Sciatic nerve (tissue), 2 donors: Measurements from ENCODE around the gene KCNMA1. TPM values are rescaled to one million over a fixed set of nuclear protein-coding genes. Genes with fewer than 3 reads are reported as not detected.

Experiments used
- ATAC-seq: fragments of 200-7000 bp; cut with Tn5 transposase; one replicate; pipeline ENCODE4 v1.9.1; 2020; ENCODE audit warnings: mild to moderate bottlenecking, moderate library complexity
- DNase-seq: peaks from one replicate; pipeline ENCODE4 v3.0.0-alpha.2; 2020; ENCODE audit warnings: low spot score
- intact Hi-C: fragments of 100-400 bp; cut with DNase I; formaldehyde crosslinking; loops from one replicate; pipeline ENCODE4 v1.14.2; 2022
- total RNA-seq: library from RNA; stranded (reverse); fragmentation: NEBNext Ultra II Directional; extraction: Animal tissue kit (Norgen Biotek cat#: 25700); gene quantifications from one replicate; pipeline ENCODE4 v1.2.1, GENCODE V29; 2021
- donor health status: DM: no; HTN: no; CAD: no.
- donor health status: DM: no; HTN: no; CAD: no.

The KCNMA1 gene
- total RNA-seq, 1 donor from 2014 or later = 10.7 TPM

DNA sequence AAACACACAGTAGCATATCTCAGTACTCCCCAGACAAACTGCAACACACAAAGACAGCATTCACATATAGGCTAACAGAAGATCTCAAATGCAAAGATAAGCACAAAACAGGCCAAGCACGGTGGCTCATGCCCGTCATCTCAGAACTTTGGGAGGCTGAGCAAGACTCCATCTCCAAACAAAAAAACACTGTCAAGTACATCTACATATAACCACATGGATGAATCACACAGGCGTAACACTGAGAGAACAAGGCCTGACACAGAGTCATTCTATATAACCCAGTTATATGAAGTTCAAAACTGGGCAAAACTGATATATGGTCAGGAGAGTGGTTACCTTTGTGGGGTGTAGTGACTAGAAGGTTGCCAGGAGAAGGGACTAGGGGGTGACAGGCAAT lies 506.4 kb downstream of the KCNMA1 start:
- no peak for ATAC-seq
- DNase-seq = no peak
- intact Hi-C loops = no loop called here

DNA sequence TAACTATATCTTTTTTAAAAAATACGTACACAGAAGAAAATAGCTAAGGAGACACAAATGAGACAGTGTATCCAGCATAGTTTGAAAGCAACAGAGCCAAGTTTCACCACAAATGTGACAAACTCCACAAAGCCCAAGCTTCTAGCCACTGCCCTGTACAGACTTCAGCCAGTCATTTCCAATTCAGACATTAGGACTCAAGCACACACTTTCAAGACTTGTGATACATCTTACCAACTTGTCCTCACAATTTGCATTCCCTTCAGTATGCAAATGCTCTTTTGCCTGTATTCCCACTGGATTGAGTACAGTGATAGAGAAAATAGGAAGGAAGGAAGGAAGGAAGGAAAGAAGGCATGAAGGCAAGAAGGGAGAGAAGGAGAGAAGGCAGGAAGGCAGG lies 510.4 kb downstream of the KCNMA1 start:
- ATAC-seq (no peak), DNase-seq (no peak)
- intact Hi-C loops = no loop called here

DNA sequence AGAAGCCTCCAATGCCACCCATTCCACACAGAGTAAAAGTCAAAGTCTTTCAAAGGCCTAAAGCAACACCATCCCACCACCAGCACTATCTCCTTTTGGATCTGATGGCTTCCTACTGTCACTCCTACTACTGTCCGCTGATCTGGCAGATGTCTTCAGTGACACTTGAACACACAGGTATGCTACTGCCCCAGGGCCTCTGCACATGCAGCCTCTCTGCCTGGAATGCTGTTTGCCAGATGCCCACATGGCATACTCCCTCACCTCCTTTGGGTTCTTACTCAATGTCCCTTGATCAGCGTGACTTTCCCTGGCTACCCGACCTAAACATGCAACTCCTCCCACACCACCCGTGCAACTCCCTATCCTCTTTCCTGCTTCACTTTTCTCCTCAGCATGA lies 512.4 kb downstream of the KCNMA1 start:
- intact Hi-C loops = no loop called here
- DNase-seq (no peak), ATAC-seq (no peak)

DNA sequence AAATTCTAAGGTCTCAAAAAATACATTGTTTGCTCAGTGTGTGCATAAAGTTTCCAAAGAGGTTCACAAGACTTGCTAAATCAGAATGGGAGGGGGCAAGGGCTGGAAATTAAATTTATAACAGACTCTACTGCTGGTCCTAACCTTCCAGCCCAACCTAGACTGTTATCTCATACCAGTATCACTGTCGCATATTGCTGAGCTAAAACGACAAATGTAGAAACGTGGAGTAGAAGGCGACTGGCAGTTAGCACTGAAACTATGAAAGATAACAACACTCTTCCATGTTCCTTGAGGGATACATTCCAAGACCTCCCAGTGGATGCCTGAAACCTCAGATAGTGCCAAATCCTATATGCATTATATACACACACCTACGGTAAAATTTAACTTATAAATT lies 514.3 kb downstream of the KCNMA1 start:
- ATAC-seq (no peak), DNase-seq (no peak)
- intact Hi-C loops = no loop called here

DNA sequence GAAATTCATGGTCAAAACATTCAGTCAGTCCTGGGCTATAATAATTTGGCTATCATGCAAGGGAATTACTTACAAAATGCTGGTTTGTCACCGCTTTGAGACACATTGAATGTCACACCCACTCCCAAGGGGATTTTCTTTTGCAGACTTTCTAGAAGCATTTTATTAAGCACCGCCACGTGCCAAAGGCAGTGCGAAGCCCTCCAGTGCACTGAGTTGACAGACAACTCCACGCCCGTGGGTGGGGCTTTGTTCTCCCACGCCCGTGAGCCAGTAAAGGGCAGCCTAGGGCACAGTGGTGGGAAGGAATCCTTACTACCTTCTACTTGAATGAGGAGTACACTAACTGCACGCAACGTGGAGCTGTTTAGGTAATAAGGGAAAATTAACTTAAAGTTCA lies 515.8 kb downstream of the KCNMA1 start:
- intact Hi-C loops = no loop called here
- DNase-seq (no peak), ATAC-seq (no peak)

DNA sequence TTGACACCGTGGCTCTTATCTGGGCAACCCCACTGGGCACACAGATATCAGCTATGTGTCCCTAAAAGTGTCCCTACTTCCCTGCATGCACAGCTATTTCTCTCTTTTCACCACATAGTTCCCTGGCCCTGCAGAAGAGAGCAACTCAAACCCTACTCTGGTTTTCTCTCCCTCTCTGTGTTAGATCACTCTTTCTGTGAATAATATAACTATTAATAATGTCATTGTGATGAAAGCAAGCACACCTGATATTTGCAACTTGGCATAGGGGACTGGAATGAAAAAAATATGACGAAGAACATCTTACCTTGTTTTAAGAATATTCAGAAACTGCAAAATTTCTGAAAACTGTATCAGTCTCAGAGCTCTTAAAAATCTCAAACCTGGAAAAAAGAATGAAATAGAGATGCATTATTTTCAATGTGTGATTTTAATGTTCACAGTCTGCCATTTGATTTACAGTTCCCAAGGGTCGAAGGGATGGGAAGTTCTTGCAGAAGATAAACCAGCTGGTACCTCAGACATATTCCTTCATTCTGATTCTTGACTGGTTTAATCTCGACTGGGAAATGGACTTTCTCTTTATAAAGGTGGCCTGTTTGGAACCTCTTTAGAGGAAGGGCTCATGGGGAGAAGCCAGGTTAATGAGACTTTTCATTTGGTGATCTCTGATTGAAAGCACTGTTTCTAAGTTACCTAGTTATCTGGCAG lies 516.8 kb downstream of the KCNMA1 start:
- DNase-seq (no peak), ATAC-seq (no peak)
- intact Hi-C loops = no loop called here

DNA sequence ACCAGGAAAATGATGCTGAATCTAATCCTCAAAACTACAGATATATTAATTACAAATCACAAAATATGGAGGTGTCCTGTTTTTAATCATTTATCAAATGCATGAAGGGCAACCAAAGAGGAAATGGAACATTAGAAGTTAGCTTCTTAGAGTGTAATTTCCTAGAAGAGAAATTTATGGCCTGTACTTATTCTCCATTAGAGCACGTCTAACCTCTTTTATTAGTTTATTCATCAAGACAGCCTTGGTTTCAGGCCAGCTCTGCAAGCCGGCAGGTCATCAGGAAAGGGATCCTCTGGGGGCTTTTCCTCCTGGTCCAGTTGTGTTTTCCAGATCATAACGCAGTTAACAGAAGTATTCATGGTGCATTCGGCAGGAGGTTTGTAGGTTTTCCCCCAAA lies 517.6 kb downstream of the KCNMA1 start:
- no peak for DNase-seq
- intact Hi-C loops = no loop called here

DNA sequence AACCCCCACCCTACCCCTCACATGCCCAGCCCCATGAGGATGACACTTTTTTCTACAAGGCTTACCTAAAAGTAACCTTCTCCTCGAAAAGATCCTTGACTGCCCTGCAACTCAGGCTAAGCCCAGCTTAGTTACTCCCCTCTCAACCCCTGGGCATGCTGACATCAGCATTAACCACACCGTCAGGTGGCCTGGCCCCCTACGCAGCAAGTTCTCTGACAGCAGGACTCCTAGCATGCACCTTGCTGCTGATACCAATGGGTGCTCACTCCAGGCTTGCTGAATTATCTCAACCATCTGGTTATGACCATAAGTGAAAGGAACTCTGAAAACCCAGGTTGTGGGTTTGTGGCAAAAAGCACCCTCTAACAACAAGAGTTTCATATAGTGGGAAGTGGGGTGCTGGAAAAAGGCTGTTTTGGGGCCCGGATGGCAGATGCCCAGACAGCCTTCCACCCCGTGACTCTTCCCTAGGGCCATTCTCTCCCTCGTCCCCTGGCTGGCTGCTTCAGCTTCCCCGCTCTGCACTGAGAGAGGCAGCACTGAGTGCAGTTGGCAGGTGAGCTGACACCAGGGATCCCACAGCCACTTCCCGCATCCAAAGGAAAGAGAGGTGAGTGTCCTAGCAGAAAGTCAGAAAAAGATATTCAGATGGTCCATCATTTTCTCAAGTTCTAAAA lies 518.9 kb downstream of the KCNMA1 start:
- intact Hi-C loops = no loop called here
- ATAC-seq (no peak), DNase-seq (no peak)

More for the DNA sequence above, 517.6 kb downstream of the KCNMA1 start:
- ATAC-seq = no peak

DNA sequence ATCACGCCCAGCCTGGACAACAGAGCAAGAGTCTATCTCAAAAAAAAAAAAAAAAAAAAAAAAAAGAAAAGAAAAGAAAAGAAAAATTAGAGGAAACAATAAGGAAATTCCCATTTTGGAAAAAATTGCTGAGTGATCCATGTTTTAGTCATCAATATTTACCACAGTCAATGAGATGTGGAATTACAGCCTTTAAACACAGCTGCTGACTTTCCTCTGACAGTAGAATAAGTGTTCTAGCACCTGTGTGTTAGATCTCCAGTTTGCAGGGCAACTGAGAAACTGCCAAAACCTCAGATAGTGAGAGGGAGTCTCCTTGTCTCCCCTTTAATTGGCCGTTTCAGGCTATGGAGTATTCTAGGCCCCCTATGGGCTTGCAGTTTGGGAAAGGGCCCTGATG lies 520.1 kb downstream of the KCNMA1 start:
- DNase-seq (no peak), ATAC-seq (no peak)
- intact Hi-C loops = no loop called here

DNA sequence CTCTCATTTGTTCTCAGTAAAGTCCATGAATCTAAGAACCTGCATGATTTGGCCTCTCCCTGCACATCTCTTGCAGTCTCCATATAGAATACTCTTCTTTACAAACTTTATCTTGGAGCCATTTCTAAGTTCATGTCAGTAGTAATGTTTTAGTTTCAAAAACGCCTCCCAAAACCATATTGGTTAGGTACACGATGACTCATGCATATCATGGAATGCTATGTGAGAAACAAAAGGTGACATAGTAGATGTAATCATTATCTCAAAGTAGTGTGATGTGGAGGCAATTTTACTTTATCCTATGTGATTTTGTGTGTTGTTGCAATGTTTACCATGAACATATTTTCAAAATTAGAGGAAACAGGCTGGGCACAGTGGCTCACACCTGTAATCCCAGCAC lies 520.7 kb downstream of the KCNMA1 start:
- intact Hi-C loops = no loop called here

DNA sequence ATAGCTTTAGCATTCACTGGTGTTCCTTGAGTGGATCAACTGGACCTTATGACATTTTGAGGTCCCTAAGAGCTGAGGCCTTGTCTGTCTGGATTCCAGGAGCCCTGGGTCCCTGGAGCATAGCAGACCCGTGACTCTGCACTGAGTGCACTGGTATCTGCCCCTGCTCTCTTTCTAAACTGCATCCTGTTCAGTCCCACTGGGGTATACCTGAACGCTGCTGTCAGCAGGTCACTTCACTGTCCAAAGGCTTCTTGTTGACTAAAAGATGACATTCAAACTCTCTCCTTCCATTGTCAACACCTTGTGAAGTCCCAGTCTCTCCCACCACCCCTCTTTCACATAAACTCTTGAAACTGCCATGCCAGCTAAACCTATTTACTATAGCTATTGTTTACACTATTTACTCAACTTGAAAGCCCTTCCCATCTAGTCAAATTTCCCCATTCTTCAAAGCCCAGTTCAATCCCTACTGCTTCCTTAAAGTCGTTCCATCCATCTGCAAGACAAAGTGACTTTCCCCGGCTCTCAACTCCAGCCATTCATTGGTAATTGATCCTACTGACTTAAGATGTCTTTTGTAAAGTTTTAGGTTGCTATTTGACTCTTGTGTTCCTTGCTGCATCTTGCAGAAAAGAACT lies 523.3 kb downstream of the KCNMA1 start:
- ATAC-seq (no peak), DNase-seq (no peak)
- intact Hi-C loops = no loop called here

More for the DNA sequence above, 520.7 kb downstream of the KCNMA1 start:
- DNase-seq (no peak), ATAC-seq (no peak)

DNA sequence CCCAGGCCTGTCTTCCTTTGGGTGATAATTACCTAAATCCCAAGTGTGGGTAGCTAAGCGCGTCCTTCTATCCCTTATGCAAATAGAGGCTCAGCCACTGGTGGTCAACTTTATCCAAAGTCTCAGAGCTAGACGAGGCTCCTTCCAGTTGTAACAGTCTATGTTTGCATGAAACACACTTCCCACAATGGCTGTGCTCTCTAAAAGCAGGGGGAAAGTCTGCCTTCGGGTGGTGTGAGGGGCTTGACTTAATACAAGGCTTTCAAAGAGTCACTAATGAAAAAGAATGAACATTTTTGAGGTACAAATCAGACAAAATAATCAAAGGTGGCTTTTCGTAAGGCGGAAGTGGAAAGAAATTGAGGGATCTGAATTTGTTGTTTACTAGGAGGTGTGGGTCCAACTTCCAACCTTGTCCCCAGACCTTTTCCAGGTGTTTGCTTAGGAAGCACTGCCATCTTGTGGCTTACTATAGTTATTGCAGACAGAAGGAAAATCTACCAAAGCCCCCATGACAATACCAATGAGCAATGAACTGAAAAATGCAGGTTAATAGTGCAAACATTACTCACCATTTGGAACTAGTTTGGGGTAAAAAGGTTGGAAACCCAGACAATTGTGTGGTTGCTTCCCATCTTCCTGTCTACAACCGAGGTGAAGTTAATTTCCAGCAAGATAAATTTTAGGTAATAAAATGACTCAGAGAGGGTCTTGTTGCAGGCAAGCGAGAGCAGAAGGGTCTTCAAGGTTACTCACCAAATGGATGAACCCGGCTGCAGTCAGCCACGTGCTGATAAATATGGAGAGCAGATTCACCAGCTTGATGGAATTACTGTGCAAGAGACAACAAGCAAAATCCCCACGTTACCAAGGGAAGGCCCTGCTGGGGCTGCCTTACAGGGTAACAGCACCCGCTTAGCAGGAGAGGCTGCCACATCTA lies 525.7 kb downstream of the KCNMA1 start:
- ATAC-seq (peak; percentile 72), DNase-seq (no peak)
- intact Hi-C loops = no loop called here

DNA sequence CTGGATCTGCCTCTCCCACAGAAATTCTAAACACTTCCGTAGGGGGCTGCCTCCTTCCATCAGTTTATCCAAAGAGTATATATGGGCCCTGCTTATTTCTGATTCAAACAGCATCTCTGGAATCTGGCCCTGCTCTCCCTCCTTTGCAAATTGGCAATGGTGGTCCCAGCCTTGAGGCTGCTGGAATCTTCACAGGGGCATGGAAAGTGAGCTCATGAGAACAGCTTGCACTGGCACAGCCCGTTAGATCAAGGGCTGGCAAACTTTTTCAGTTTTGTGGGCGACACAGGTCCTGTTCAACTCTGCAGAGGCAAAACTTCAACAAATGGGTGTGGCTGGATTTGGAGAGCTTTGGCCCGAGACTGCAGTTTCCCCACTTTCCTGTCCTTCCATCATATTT lies 526.9 kb downstream of the KCNMA1 start:
- DNase-seq (no peak), ATAC-seq (no peak)
- intact Hi-C loops = no loop called here

DNA sequence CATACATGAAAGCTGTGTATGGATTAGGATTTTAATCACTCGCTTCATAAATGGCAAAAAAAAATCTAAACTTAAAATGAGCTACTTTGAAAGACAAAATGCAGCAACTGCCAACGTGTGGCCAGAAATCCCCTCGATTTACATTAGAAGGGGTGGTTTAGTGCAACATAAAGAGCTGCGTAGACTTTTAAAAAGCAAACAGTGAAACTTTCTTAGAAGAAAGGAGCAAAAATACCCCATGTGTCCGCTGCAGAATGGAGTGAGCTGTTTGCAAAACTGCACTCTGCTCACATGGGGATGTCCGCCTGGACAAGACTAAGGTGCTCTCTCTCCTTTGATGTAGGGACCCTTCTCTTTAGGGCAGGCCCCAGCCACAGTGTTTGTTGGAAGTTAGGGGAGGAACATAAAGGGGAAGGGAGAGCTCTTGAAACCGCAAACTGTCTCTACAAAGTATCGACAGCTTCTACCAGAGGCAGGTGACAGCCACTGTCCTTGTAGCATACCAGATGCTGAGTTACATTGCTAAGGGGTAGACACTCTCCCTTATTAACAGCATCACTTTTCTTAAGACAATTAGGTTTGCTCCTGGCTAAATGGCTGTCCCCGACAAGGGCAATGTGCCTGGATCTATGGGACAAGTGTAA lies 528.1 kb downstream of the KCNMA1 start:
- intact Hi-C loops = no loop called here
- no peak for DNase-seq
- ATAC-seq = no peak

DNA sequence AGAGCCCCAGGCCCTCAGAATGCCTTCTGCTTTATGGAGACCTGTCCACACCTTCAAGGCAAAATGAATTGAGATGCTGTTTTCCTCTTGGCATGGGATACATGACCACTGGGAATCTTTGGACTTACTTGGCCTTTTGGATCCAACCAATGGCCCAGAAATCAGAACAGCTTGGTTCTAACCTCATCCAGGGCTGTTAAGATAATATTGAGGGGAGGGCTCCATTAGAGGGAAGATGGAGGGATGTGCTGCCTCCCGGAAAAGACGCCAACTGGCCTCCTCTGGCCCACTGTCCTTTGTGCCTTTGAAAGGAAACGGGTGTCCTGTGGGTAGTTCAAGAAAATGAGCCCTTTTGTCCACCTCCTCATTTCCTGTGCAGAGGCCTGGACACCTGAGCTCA lies 530.9 kb downstream of the KCNMA1 start:
- ATAC-seq = no peak
- intact Hi-C loops = no loop called here
- DNase-seq = no peak

DNA sequence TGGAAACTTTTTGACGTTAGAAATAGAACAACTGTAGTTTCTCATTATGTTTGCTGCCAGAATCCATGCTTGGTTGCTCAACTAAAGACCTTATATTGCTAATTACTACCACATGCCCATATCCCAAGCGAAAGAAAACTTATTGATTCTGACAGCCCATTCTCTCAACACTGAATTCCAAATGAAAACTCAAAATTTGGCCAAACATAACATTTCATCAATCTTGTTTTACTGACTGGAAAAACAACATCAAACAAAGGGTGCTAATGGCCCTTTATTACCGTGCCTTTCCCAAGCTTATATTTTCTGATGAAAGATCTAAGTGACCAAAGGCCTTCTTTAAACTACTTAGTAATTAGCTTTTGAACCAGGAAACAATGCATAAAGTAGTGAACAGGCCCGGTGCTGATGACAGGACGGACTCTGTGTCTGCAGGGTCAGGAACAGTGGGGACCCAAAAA lies 531.8 kb downstream of the KCNMA1 start:
- peak; percentile 81 for ATAC-seq
- intact Hi-C loops = no loop called here
- no peak for DNase-seq

DNA sequence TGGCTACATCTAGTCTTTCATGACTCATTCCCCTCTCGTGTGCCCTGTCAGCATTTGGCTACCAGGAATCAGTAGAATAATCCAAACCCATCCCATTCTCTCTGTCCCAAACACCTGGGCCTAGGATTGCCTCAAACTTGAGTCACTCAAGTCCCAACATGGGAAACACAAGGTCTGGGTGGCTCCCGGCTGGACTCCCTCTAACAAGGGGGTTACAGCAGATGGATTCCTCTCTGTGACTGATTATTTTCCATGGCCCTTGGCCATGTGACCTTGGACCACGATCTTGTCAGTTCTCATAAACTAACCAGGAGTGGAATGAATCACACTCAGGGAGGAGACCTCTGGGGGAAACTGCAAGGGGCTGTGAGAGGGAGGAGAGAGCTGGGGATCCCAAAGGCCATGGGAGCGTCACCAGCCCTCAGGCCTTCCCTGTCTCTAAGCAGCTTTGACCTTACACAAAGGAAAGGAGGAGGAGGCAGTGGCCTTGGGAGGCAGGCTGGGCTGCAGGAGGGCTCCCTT lies 533.1 kb downstream of the KCNMA1 start:
- ATAC-seq = peak; percentile 85

DNA sequence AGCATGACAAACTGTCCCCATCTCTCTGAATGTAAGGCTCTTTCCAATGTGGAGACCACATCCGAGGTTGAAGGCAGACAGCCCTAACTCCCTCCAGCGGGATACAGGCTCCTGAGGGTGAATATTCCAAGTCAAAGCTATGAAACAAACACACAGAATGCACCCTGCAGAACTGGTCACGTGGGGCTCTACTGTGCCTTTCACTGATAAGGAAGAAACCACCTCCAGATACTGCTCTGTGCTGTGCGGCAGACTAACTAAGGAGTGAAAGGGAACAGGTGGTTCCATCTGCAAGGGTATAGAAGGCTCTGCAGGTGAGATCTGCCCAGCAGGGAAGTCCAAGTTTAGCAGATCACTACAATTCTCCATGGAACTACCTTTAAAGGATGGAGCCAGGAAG lies 534.4 kb downstream of the KCNMA1 start:
- DNase-seq (no peak), ATAC-seq (no peak)
- intact Hi-C loops = no loop called here

More for the DNA sequence above, 533.1 kb downstream of the KCNMA1 start:
- DNase-seq = peak; percentile 79
- intact Hi-C loops = no loop called here

DNA sequence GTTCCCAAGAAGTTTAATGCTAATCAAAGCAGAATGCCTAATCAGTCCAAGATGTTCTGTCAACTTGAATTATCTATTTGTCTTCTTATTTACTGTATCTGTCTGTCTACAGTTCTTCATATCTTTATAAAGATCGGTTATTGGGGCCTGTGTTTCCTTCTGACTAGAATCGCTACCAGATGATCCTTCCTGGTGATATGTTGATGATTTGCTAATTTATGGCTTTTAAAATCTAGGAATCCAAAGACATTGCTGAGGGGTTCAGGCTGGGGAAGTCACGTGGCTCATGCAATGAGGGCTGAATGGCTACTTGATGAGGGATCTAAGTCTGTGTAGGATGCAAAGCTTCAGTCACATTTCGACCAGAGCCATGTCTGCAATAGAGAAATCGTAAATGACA lies 536.3 kb downstream of the KCNMA1 start:
- no peak for ATAC-seq
- intact Hi-C loops = no loop called here
- no peak for DNase-seq
